K562 (cell line): ENCODE measurements around the gene UBR3. TPM values are rescaled to one million over a fixed set of nuclear protein-coding genes. Genes with fewer than 3 reads are reported as not detected.
A peak's percentile ranks its signal among the peaks of the same experiment; 100 is the strongest.

Experiments
- BDP1 ChIP-seq: IDR thresholded peaks from 3 replicates; pipeline ENCODE4 v1.6.1; 2011; ENCODE audit not compliant: insufficient read length, insufficient read depth
- DACH1 ChIP-seq: fragments of 450-650 bp; IDR thresholded peaks from 2 replicates; pipeline ENCODE4 v1.6.1; 2018; ENCODE audit not compliant: partially characterized antibody
- FOS ChIP-seq: IDR thresholded peaks from 3 replicates; pipeline ENCODE4 v1.6.1; 2011; ENCODE audit not compliant: insufficient read length; ENCODE audit errors: extremely low read depth
- FOXA3 ChIP-seq, 2 experiments: fragments of 450-650 bp in 1 of 2; sonication (generic) in 1 of 2; formaldehyde crosslinking; IDR thresholded peaks in 1 of 2; conservative IDR thresholded peaks in 1 of 2; 2 replicates each; pipeline versions ENCODE4 v1.4.0 to v1.8.0; 2020 to 2022; ENCODE audit warnings: mild to moderate bottlenecking in 2 of 2, missing genetic modification reagents in 1 of 2
- KDM4B ChIP-seq, 2 experiments: fragments of 450-650 bp in 1 of 2; sonication (generic) in 1 of 2; IDR thresholded peaks; 2 replicates each; pipeline ENCODE4 v1.6.1; 2016 to 2017; ENCODE audit warnings: borderline replicate concordance in 2 of 2, antibody characterized with exemption in 1 of 2, low read depth in 1 of 2, mild to moderate bottlenecking in 1 of 2
- KHSRP ChIP-seq: fragments of 450-650 bp; IDR thresholded peaks from 2 replicates; pipeline ENCODE4 v1.6.1; 2017
- KLF6 ChIP-seq: fragments of 250-450 bp; sonication (Bioruptor Pico); IDR thresholded peaks from 2 replicates; pipeline ENCODE4 v1.4.0; 2020; ENCODE audit warnings: mild to moderate bottlenecking, moderate library complexity, borderline replicate concordance
- MAFG ChIP-seq: fragments of 450-650 bp; conservative IDR thresholded peaks from 2 replicates; pipeline ENCODE4 v1.6.1; 2016; ENCODE audit warnings: missing genetic modification characterization, missing compliant biosample characterization
- MNT ChIP-seq, 2 experiments: fragments of 450-650 bp; conservative IDR thresholded peaks; 2 replicates each; pipeline ENCODE4 v1.6.1; 2017; ENCODE audit warnings: mild to moderate bottlenecking in 2 of 2, moderate library complexity in 2 of 2
- MTA1 ChIP-seq: fragments of 450-650 bp; IDR thresholded peaks from 2 replicates; pipeline ENCODE4 v1.6.1; 2017; ENCODE audit warnings: borderline replicate concordance
- MYC ChIP-seq, 2 experiments: fragments of 250-450 bp in 1 of 2; sonication (Bioruptor Pico) in 1 of 2; IDR thresholded peaks; 2 replicates each; pipeline versions ENCODE4 v1.5.1 to v1.6.1; 2012 to 2021; ENCODE audit warnings: low read depth in 2 of 2, borderline replicate concordance in 1 of 2, improper control_type of control experiment in 1 of 2, low read length in 1 of 2, mild to moderate bottlenecking in 1 of 2, moderate library complexity in 1 of 2
- PRMT5 ChIP-seq: sonication (generic); formaldehyde crosslinking; IDR thresholded peaks from 2 replicates; pipeline ENCODE4 v1.5.0; 2020; ENCODE audit warnings: missing genetic modification reagents
- RAD21 ChIP-seq, 2 experiments: fragments of 250-450 bp in 1 of 2; fragments of 450-650 bp in 1 of 2; sonication (Bioruptor Pico) in 1 of 2; formaldehyde crosslinking in 1 of 2; IDR thresholded peaks in 1 of 2; conservative IDR thresholded peaks in 1 of 2; 2 replicates each; pipeline versions ENCODE4 v1.4.0 to v1.8.0; 2020 to 2022; ENCODE audit warnings: mild to moderate bottlenecking in 2 of 2, moderate library complexity in 1 of 2
- SOX6 ChIP-seq: fragments of 450-650 bp; IDR thresholded peaks from 2 replicates; pipeline ENCODE4 v1.6.1; 2014; ENCODE audit warnings: mild to moderate bottlenecking
- THRA ChIP-seq: fragments of 450-650 bp; IDR thresholded peaks from 2 replicates; pipeline ENCODE4 v1.6.1; 2017; ENCODE audit warnings: mild to moderate bottlenecking, moderate library complexity
- ZNF12 ChIP-seq: sonication (generic); formaldehyde crosslinking; IDR thresholded peaks from 2 replicates; pipeline ENCODE4 v1.4.0; 2020; ENCODE audit warnings: mild to moderate bottlenecking, missing genetic modification reagents
- ZNF316 ChIP-seq: fragments of 450-650 bp; IDR thresholded peaks from 2 replicates; pipeline ENCODE4 v1.6.1; 2016
- polyA plus RNA-seq, 8 experiments: library from polyadenylated mRNA; depleted of rRNA in 4 of 8; stranded (reverse) in 5 of 8; unstranded in 3 of 8; fragments of >200 nt; fragmentation: Nextera tagmentation in 2 of 8; fragmentation: Illumina TruSeq in 1 of 8; extraction: Ambion mirVana in 2 of 8; extraction: Trizol in 1 of 8; gene quantifications; 2 replicates each; pipeline versions ENCODE4 v1.2.1 to v1.2.3, GENCODE V29; 2011 to 2014; ENCODE audit warnings: inconsistent platforms in 1 of 8, missing spikeins in 1 of 8
- total RNA-seq, 7 experiments: library from RNA; depleted of rRNA in 6 of 7; stranded (reverse); fragments of >200 nt in 6 of 7; fragmentation: Illumina TruSeq in 2 of 7; extraction: Trizol in 2 of 7; gene quantifications; 2 replicates each; pipeline versions ENCODE4 v1.2.1 to v1.2.3, GENCODE V29; 2011 to 2021; ENCODE audit warnings: low replicate concordance in 1 of 7
- TF ChIP-seq, protein P1 (sequence below): fragments of 200-800 bp; sonication (Bioruptor generic); IDR thresholded peaks from 2 replicates; pipeline ENCODE4 v1.6.1; 2016; ENCODE audit warnings: missing genetic modification characterization, missing compliant biosample characterization
- TF ChIP-seq, protein P2 (sequence below): fragments of 450-650 bp; formaldehyde crosslinking; IDR thresholded peaks from 2 replicates; pipeline ENCODE4 v1.4.0; 2022; ENCODE audit warnings: mild to moderate bottlenecking, moderate library complexity

UBR3 gene
- total and polyA plus RNA-seq, 9 of the 15 experiments (the other 6 are each of a cell fraction or from before 2014, with no cell fraction given), result 14.4 to 63.5 (median 40.4) TPM

DNA sequence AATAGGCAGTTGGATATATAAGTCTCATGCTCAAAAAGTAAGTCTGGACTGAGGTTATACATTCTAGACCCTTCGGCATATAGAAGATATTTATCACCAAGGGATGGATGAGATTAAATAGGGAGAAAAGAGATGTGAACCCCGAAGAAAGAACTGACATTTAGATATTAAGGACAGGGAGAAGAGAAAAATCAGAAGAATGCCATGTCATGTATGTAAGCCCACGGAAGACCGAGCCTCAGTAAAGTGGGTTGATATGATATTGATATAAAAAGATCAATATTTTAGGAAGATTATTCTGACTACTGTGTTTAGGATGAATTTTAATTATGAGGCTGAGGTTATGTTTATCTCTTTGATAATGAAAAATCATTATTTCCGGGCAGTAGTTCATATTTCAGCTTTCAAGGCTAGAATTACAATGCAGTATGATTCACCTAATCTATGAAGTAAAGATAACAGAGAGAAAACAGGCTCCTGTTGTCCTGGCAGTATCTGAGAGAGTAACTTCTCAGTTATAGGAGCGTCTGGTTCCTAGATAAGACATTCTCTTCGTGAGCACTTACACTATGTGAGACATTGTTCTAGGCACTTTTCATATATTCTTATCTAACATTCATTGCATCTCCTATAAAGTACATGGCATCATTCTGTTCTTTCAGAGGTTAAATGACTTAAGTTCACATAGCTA lies 83.0 kb downstream of the UBR3 start (continued):
- TF ChIP-seq KDM4B (IDR thresholded peaks at IDR 0.05; ENCODE audit: borderline replicate concordance in 2 of 2, low read depth in 1 of 2) (no peak), FOXA3 (CRISPR knock-in tag; conservative IDR thresholded peaks at IDR 0.05 in 1 of 2, IDR thresholded peaks at IDR 0.05 in 1 of 2) (no peak; a peak in 1 of 4 replicates), SOX6 (peak; percentile 99), ZNF316 (peak; percentile 49; the same call in 1 of the 2 replicates), RAD21 (CRISPR knock-in tag; conservative IDR thresholded peaks at IDR 0.05 in 1 of 2, IDR thresholded peaks at IDR 0.05 in 1 of 2) (no peak), BDP1 (no peak), DACH1 (peak; percentile 46), PRMT5 (no peak), MTA1 (peak; percentile 60; the same call in 1 of the 2 replicates), MYC (IDR thresholded peaks at IDR 0.05; ENCODE audit: low read depth, low read length) (no peak), MYC (CRISPR knock-in tag; IDR thresholded peaks at IDR 0.05; ENCODE audit: borderline replicate concordance, low read depth) (no peak), FOS (peak; percentile 15), KHSRP (no peak), MNT (conservative IDR thresholded peaks at IDR 0.05) (no peak), MAFG (tag) (peak; percentile 75), ZNF12 (no peak), THRA (no peak), KLF6 (no peak)
- TF ChIP-seq, protein P1, sequence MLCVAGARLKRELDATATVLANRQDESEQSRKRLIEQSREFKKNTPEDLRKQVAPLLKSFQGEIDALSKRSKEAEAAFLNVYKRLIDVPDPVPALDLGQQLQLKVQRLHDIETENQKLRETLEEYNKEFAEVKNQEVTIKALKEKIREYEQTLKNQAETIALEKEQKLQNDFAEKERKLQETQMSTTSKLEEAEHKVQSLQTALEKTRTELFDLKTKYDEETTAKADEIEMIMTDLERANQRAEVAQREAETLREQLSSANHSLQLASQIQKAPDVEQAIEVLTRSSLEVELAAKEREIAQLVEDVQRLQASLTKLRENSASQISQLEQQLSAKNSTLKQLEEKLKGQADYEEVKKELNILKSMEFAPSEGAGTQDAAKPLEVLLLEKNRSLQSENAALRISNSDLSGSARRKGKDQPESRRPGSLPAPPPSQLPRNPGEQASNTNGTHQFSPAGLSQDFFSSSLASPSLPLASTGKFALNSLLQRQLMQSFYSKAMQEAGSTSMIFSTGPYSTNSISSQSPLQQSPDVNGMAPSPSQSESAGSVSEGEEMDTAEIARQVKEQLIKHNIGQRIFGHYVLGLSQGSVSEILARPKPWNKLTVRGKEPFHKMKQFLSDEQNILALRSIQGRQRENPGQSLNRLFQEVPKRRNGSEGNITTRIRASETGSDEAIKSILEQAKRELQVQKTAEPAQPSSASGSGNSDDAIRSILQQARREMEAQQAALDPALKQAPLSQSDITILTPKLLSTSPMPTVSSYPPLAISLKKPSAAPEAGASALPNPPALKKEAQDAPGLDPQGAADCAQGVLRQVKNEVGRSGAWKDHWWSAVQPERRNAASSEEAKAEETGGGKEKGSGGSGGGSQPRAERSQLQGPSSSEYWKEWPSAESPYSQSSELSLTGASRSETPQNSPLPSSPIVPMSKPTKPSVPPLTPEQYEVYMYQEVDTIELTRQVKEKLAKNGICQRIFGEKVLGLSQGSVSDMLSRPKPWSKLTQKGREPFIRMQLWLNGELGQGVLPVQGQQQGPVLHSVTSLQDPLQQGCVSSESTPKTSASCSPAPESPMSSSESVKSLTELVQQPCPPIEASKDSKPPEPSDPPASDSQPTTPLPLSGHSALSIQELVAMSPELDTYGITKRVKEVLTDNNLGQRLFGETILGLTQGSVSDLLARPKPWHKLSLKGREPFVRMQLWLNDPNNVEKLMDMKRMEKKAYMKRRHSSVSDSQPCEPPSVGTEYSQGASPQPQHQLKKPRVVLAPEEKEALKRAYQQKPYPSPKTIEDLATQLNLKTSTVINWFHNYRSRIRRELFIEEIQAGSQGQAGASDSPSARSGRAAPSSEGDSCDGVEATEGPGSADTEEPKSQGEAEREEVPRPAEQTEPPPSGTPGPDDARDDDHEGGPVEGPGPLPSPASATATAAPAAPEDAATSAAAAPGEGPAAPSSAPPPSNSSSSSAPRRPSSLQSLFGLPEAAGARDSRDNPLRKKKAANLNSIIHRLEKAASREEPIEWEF (CRISPR knock-in tag), result peak; percentile 81; the same call in 1 of the 2 replicates
- TF ChIP-seq, protein P2, sequence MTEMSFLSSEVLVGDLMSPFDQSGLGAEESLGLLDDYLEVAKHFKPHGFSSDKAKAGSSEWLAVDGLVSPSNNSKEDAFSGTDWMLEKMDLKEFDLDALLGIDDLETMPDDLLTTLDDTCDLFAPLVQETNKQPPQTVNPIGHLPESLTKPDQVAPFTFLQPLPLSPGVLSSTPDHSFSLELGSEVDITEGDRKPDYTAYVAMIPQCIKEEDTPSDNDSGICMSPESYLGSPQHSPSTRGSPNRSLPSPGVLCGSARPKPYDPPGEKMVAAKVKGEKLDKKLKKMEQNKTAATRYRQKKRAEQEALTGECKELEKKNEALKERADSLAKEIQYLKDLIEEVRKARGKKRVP (CRISPR knock-in tag), result no peak
